HEK293 (cell line): ENCODE results near the gene SFMBT2.

Source experiments
- BCL11B ChIP-seq: fragments of 450-650 bp; formaldehyde crosslinking; IDR thresholded peaks from 2 replicates; pipeline ENCODE4 v1.5.1; 2016; ENCODE audit warnings: low read depth, missing biosample characterization, missing genetic modification characterization
- HOXD13 ChIP-seq: sonication (generic); formaldehyde crosslinking; IDR thresholded peaks from 2 replicates; pipeline ENCODE4 v1.8.0; 2022; ENCODE audit warnings: missing genetic modification reagents, borderline replicate concordance
- OVOL3 ChIP-seq: fragments of 450-650 bp; formaldehyde crosslinking; IDR thresholded peaks from 2 replicates; pipeline ENCODE4 v1.5.1; 2016; ENCODE audit warnings: missing biosample characterization, missing genetic modification characterization
- PRDM4 ChIP-seq: fragments of 450-650 bp; formaldehyde crosslinking; IDR thresholded peaks from 2 replicates; pipeline ENCODE4 v1.5.1; 2017; ENCODE audit warnings: missing biosample characterization, missing genetic modification characterization
- SCRT2 ChIP-seq: fragments of 450-650 bp; formaldehyde crosslinking; IDR thresholded peaks from 2 replicates; pipeline ENCODE4 v1.5.1; 2016; ENCODE audit warnings: missing biosample characterization, missing genetic modification characterization
- ZBTB11 ChIP-seq: fragments of 450-650 bp; formaldehyde crosslinking; conservative IDR thresholded peaks from 2 replicates; pipeline ENCODE4 v1.5.1; 2016; ENCODE audit warnings: low read depth, missing biosample characterization, missing genetic modification characterization
- ZBTB21 ChIP-seq: fragments of 450-650 bp; formaldehyde crosslinking; IDR thresholded peaks from 2 replicates; pipeline ENCODE4 v1.5.1; 2017; ENCODE audit warnings: missing biosample characterization, missing genetic modification characterization
- ZBTB44 ChIP-seq: fragments of 450-650 bp; IDR thresholded peaks from 2 replicates; pipeline ENCODE4 v1.5.1; 2018; ENCODE audit warnings: missing biosample characterization, mild to moderate bottlenecking, missing genetic modification characterization
- ZIC2 ChIP-seq: fragments of 450-650 bp; formaldehyde crosslinking; IDR thresholded peaks from 2 replicates; pipeline ENCODE4 v1.5.1; 2016; ENCODE audit warnings: missing biosample characterization, missing genetic modification characterization
- ZNF292 ChIP-seq: fragments of 450-650 bp; formaldehyde crosslinking; IDR thresholded peaks from 2 replicates; pipeline ENCODE4 v1.5.1; 2016; ENCODE audit warnings: low read depth, missing biosample characterization, missing genetic modification characterization, borderline replicate concordance
- ZNF354C ChIP-seq: fragments of 450-650 bp; formaldehyde crosslinking; IDR thresholded peaks from 2 replicates; pipeline ENCODE4 v1.5.1; 2016; ENCODE audit warnings: missing biosample characterization, missing genetic modification characterization, low read depth, borderline replicate concordance
- ZNF416 ChIP-seq: fragments of 450-650 bp; formaldehyde crosslinking; IDR thresholded peaks from 2 replicates; pipeline ENCODE4 v1.5.1; 2016; ENCODE audit warnings: missing biosample characterization, missing genetic modification characterization
- ZNF48 ChIP-seq: fragments of 450-650 bp; formaldehyde crosslinking; IDR thresholded peaks from 2 replicates; pipeline ENCODE4 v1.5.1; 2016; ENCODE audit warnings: missing biosample characterization, missing genetic modification characterization
- ZNF521 ChIP-seq: fragments of 450-650 bp; formaldehyde crosslinking; IDR thresholded peaks from 2 replicates; pipeline ENCODE4 v1.5.1; 2017; ENCODE audit warnings: missing biosample characterization, mild to moderate bottlenecking, missing genetic modification characterization
- ZNF544 ChIP-seq: fragments of 450-650 bp; formaldehyde crosslinking; IDR thresholded peaks from 2 replicates; pipeline ENCODE4 v1.5.0; 2017; ENCODE audit warnings: missing biosample characterization, missing genetic modification characterization
- ZNF654 ChIP-seq: fragments of 450-650 bp; formaldehyde crosslinking; IDR thresholded peaks from 2 replicates; pipeline ENCODE4 v1.5.1; 2016; ENCODE audit warnings: low read depth, missing biosample characterization, missing genetic modification characterization
- ZNF658 ChIP-seq: fragments of 450-650 bp; formaldehyde crosslinking; IDR thresholded peaks from 2 replicates; pipeline ENCODE4; 2016; ENCODE audit warnings: missing biosample characterization, missing genetic modification characterization
- ZNF768 ChIP-seq: fragments of 450-650 bp; formaldehyde crosslinking; IDR thresholded peaks from 2 replicates; pipeline ENCODE4 v1.5.1; 2018; ENCODE audit warnings: missing biosample characterization, mild to moderate bottlenecking, missing genetic modification characterization
- ZSCAN5A ChIP-seq: fragments of 450-650 bp; formaldehyde crosslinking; IDR thresholded peaks from 2 replicates; pipeline ENCODE4 v1.5.1; 2016; ENCODE audit warnings: missing biosample characterization, missing genetic modification characterization
- ZXDB ChIP-seq: fragments of 450-650 bp; formaldehyde crosslinking; IDR thresholded peaks from 2 replicates; pipeline ENCODE4 v1.5.1; 2016; ENCODE audit warnings: missing biosample characterization, missing genetic modification characterization
- TF ChIP-seq, protein P1 (sequence below): fragments of 450-650 bp; formaldehyde crosslinking; IDR thresholded peaks from 2 replicates; pipeline ENCODE4 v1.5.1; 2016; ENCODE audit warnings: missing biosample characterization, missing genetic modification characterization, borderline replicate concordance
- TF ChIP-seq, protein P2 (sequence below): fragments of 450-650 bp; formaldehyde crosslinking; optimal IDR thresholded peaks from 2 replicates; pipeline ENCODE3; 2016; ENCODE audit warnings: missing biosample characterization, mild to moderate bottlenecking, missing genetic modification characterization

SFMBT2 gene

GRCh38 chr10:7311218-7311849 is 99.5 kb downstream of the SFMBT2 start (continued):
- TF ChIP-seq ZXDB (tag by site-specific recombination): peak; percentile 97
- TF ChIP-seq BCL11B (tag by site-specific recombination): peak; percentile 59; the same call in 1 of the 2 replicates
- TF ChIP-seq, protein P1, sequence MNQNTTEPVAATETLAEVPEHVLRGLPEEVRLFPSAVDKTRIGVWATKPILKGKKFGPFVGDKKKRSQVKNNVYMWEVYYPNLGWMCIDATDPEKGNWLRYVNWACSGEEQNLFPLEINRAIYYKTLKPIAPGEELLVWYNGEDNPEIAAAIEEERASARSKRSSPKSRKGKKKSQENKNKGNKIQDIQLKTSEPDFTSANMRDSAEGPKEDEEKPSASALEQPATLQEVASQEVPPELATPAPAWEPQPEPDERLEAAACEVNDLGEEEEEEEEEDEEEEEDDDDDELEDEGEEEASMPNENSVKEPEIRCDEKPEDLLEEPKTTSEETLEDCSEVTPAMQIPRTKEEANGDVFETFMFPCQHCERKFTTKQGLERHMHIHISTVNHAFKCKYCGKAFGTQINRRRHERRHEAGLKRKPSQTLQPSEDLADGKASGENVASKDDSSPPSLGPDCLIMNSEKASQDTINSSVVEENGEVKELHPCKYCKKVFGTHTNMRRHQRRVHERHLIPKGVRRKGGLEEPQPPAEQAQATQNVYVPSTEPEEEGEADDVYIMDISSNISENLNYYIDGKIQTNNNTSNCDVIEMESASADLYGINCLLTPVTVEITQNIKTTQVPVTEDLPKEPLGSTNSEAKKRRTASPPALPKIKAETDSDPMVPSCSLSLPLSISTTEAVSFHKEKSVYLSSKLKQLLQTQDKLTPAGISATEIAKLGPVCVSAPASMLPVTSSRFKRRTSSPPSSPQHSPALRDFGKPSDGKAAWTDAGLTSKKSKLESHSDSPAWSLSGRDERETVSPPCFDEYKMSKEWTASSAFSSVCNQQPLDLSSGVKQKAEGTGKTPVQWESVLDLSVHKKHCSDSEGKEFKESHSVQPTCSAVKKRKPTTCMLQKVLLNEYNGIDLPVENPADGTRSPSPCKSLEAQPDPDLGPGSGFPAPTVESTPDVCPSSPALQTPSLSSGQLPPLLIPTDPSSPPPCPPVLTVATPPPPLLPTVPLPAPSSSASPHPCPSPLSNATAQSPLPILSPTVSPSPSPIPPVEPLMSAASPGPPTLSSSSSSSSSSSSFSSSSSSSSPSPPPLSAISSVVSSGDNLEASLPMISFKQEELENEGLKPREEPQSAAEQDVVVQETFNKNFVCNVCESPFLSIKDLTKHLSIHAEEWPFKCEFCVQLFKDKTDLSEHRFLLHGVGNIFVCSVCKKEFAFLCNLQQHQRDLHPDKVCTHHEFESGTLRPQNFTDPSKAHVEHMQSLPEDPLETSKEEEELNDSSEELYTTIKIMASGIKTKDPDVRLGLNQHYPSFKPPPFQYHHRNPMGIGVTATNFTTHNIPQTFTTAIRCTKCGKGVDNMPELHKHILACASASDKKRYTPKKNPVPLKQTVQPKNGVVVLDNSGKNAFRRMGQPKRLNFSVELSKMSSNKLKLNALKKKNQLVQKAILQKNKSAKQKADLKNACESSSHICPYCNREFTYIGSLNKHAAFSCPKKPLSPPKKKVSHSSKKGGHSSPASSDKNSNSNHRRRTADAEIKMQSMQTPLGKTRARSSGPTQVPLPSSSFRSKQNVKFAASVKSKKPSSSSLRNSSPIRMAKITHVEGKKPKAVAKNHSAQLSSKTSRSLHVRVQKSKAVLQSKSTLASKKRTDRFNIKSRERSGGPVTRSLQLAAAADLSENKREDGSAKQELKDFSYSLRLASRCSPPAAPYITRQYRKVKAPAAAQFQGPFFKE (tag by site-specific recombination): no peak
- TF ChIP-seq OVOL3 (tag by site-specific recombination): peak; percentile 89
- no peak for TF ChIP-seq ZBTB11
- peak; percentile 83 for TF ChIP-seq ZBTB44
- peak; percentile 63; the same call in 1 of the 2 replicates for TF ChIP-seq HOXD13
- no peak for TF ChIP-seq ZNF292
- no peak for TF ChIP-seq ZIC2 (tag by site-specific recombination)
- no peak for TF ChIP-seq ZNF544 (tag by site-specific recombination)
- TF ChIP-seq ZSCAN5A: no peak
- peak; percentile 16 for TF ChIP-seq ZNF654 (tag by site-specific recombination)
- no peak for TF ChIP-seq ZNF768 (tag by site-specific recombination)
- no peak for TF ChIP-seq ZNF521 (tag by site-specific recombination)
- no peak for TF ChIP-seq ZNF416 (tag by site-specific recombination)
- TF ChIP-seq, protein P2, sequence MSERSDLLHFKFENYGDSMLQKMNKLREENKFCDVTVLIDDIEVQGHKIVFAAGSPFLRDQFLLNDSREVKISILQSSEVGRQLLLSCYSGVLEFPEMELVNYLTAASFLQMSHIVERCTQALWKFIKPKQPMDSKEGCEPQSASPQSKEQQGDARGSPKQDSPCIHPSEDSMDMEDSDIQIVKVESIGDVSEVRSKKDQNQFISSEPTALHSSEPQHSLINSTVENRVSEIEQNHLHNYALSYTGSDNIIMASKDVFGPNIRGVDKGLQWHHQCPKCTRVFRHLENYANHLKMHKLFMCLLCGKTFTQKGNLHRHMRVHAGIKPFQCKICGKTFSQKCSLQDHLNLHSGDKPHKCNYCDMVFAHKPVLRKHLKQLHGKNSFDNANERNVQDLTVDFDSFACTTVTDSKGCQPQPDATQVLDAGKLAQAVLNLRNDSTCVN (tag by site-specific recombination): no peak
- peak; percentile 90 for TF ChIP-seq PRDM4 (tag by site-specific recombination)
- TF ChIP-seq ZNF354C (tag by site-specific recombination): no peak
- no peak for TF ChIP-seq SCRT2 (tag by site-specific recombination)
- TF ChIP-seq ZNF658 (tag by site-specific recombination): no peak
- no peak for TF ChIP-seq ZNF48 (tag by site-specific recombination)
- peak; percentile 53; the same call in 1 of the 2 replicates for TF ChIP-seq ZBTB21 (tag by site-specific recombination)
